GM19238 (cell line): ENCODE measurements around the gene CUL7.
"Not testable (repeated sequence)": the region's sequence is repeated elsewhere in the genome, so short reads cannot be mapped to it uniquely, and the experiment has no call there.

Experiments
- DNase-seq: peaks from one replicate; pipeline ENCODE4 v3.0.0; 2011; ENCODE audit warnings: low spot score; ENCODE audit not compliant: insufficient read length

CUL7 gene

GRCh38 chr6:43047998-43048397 is 5.7 kb downstream of the CUL7 start:
- DNase-seq = no peak

GRCh38 chr6:43045371-43045930 is 8.2 kb downstream of the CUL7 start:
- DNase-seq = no peak

- no peak for DNase-seq
These were observed 10.3 kb downstream of the CUL7 start for GRCh38 chr6:43043310-43043709.

- DNase-seq = not testable (repeated sequence)
These were observed 12.2 kb downstream of the CUL7 start for GRCh38 chr6:43041475-43041874.

- DNase-seq = no peak
These were observed 13.0 kb downstream of the CUL7 start for GRCh38 chr6:43040542-43041257.

- DNase-seq = no peak
These were observed 14.9 kb downstream of the CUL7 start for GRCh38 chr6:43038727-43039126.

- no peak for DNase-seq
These were observed 15.9 kb downstream of the CUL7 start for GRCh38 chr6:43037706-43038105.

- DNase-seq = no peak
These were observed 16.5 kb downstream of the CUL7 start for GRCh38 chr6:43037197-43037596.

GRCh38 chr6:43036712-43037111 is 16.9 kb downstream of the CUL7 start:
- no peak for DNase-seq

GRCh38 chr6:43035495-43036194 is 18.0 kb downstream of the CUL7 start:
- no peak for DNase-seq

GRCh38 chr6:43034190-43034525 is 19.5 kb downstream of the CUL7 start:
- DNase-seq = no peak

GRCh38 chr6:43033496-43034189 is 20.0 kb downstream of the CUL7 start:
- DNase-seq = no peak

GRCh38 chr6:43032326-43032725 is 21.3 kb downstream of the CUL7 start:
- DNase-seq = no peak

GRCh38 chr6:43029120-43029519 is 24.5 kb downstream of the CUL7 start:
- no peak for DNase-seq

GRCh38 chr6:43026365-43026764 is 27.3 kb downstream of the CUL7 start:
- no peak for DNase-seq

GRCh38 chr6:43024436-43024835 is 29.2 kb downstream of the CUL7 start:
- no peak for DNase-seq

- peak; percentile 88 for DNase-seq
These were observed 32.2 kb downstream of the CUL7 start, which contains the start of gene RRP36 for GRCh38 chr6:43021270-43022047. RRP36 (plus strand) TSS chr6:43021623; CDS start chr6:43021655, 32 bp downstream.

- no peak for DNase-seq
These were observed 32.8 kb downstream of the CUL7 start for GRCh38 chr6:43020847-43021246.

GRCh38 chr6:43020052-43020705 is 33.5 kb downstream of the CUL7 start:
- DNase-seq = no peak

GRCh38 chr6:43019152-43019551 is 34.5 kb downstream of the CUL7 start:
- DNase-seq = no peak

GRCh38 chr6:43016943-43017334 is 36.7 kb downstream of the CUL7 start:
- DNase-seq = no peak
